Stomach (tissue), 9 donors: ENCODE results near the gene FARP2. TPM values are rescaled to one million over a fixed set of nuclear protein-coding genes. Genes with fewer than 3 reads are reported as not detected.
A peak's percentile ranks its signal among the peaks of the same experiment; 100 is the strongest.

Experiments
- DNase-seq, 2 donors: peaks; one replicate each; pipeline versions ENCODE4 v3.0.0 to v3.0.0-alpha.2; 2013 to 2019
- H3K27ac ChIP-seq, 5 donors: fragments of 200-600 bp in 4 of 5; sonication (generic) in 4 of 5; one replicate each; pipeline ENCODE4 v1.5.1; 2013 to 2019; ENCODE audit warnings: mild to moderate bottlenecking in 1 of 5, moderate library complexity in 1 of 5
- H3K27me3 ChIP-seq, 3 donors: fragments of 200-600 bp; sonication (generic); one replicate each; pipeline ENCODE4 v1.5.1; 2017 to 2019; ENCODE audit warnings: mixed run types in 1 of 3
- H3K36me3 ChIP-seq, 4 donors: fragments of 200-600 bp; sonication (generic); 1 replicate in 3 of 4; 2 replicates in 1 of 4; pipeline ENCODE4 v1.5.1; 2016 to 2019
- H3K4me1 ChIP-seq, 4 donors: fragments of 200-600 bp; sonication (generic); one replicate each; pipeline ENCODE4 v1.5.1; 2016 to 2019
- H3K4me3 ChIP-seq, 4 donors: fragments of 200-600 bp; sonication (generic) in 3 of 4; one replicate each; pipeline ENCODE4 v1.5.1; 2016 to 2019; ENCODE audit warnings: mild to moderate bottlenecking in 1 of 4
- H3K9me3 ChIP-seq, 4 donors: fragments of 200-600 bp; sonication (generic); one replicate each; pipeline ENCODE4 v1.5.1; 2016 to 2019
- CTCF ChIP-seq, 7 experiments: fragments of 450-650 bp in 4 of 7; fragments of 200-600 bp in 3 of 7; sonication (generic) in 3 of 7; IDR thresholded peaks; one replicate each; pipeline ENCODE4 v1.5.1; 2016 to 2019; ENCODE audit warnings: antibody characterized with exemption in 7 of 7, control low read depth in 2 of 7, mild to moderate bottlenecking in 1 of 7
- EP300 ChIP-seq: sonication (generic); formaldehyde crosslinking; IDR thresholded peaks from one replicate; pipeline ENCODE4 v1.6.1; 2017; ENCODE audit warnings: antibody characterized with exemption
- POLR2A ChIP-seq, 4 donors: fragments of 450-650 bp; IDR thresholded peaks; one replicate each; pipeline ENCODE4 v1.6.1; 2016; ENCODE audit warnings: antibody characterized with exemption in 4 of 4, control low read depth in 2 of 4, mild to moderate bottlenecking in 1 of 4, moderate library complexity in 1 of 4
- POLR2AphosphoS5 ChIP-seq, 3 donors: sonication (generic); formaldehyde crosslinking; IDR thresholded peaks; one replicate each; pipeline ENCODE4 v1.6.1; 2016; ENCODE audit warnings: antibody characterized with exemption in 3 of 3
- WGBS, 5 donors: extraction: QIAGEN DNeasy Blood & Tissue Kit in 3 of 5; methylation state at CpG; one replicate each; pipeline versions ENCODE4 v1.1.5 to v1.1.7; 2013 to 2018; 5-methylcytosine and 5-hydroxymethylcytosine counted together
- intact Hi-C: fragments of 100-400 bp; cut with DNase I; formaldehyde crosslinking; loops from one replicate; pipeline ENCODE4 v1.15.1; 2023; ENCODE audit warnings: low total_unique reads
- polyA plus RNA-seq, 3 donors: library from polyadenylated mRNA; stranded (reverse); fragments of 200-250 nt; gene quantifications; one replicate each; pipeline ENCODE4 v1.2.3, GENCODE V29; 2013
- total RNA-seq, 5 donors: library from RNA; depleted of rRNA; stranded (reverse); fragments of >200 nt; gene quantifications; one replicate each; pipeline versions ENCODE4 v1.1.0 to v1.2.3, GENCODE V29; 2014 to 2016
- donor health status: healthy with polysubstance abuse.
- donor health status: Bipolar disorder and iron deficiency.
- donor health status: healthy.

Gene FARP2
- total and polyA plus RNA-seq, 8 donors: 15.8 to 260 (median 69.1) TPM

GRCh38 chr2:241308832-241309500, 47.1 kb upstream of the FARP2 start:
- Histone ChIP-seq H3K27me3 (no peaks in the 10 kb centered on the region), H3K4me1 (peaks cover 20 to 92% (median 46%) of the 10 kb centered on the region in 4 donors), H3K27ac (peak overlapping the region in 4 of 5 donors; percentile 17 to 51 (median 48)), H3K36me3 (peaks cover 0 to 4% (median 1%) of the 10 kb centered on the region in 4 donors), H3K4me3 (no peak overlapping the region), H3K9me3 (no peaks in the 10 kb centered on the region)
- WGBS, 5 donors: 54 to 79% (median 63%) methylated on average over 18 of the region's 18 CpGs
- no peak for TF ChIP-seq CTCF (IDR thresholded peaks at IDR 0.05)
- TF ChIP-seq EP300: no peak
- TF ChIP-seq POLR2AphosphoS5 (IDR thresholded peaks at IDR 0.05): no peak
- intact Hi-C loops: no loop called here
- DNase-seq: no peak

GRCh38 chr2:241309684-241310117, 46.4 kb upstream of the FARP2 start:
- no peak overlapping the region for H3K4me3 ChIP-seq
- peak overlapping the region; percentile 17 to 51 (median 47) for H3K27ac ChIP-seq
- H3K9me3 ChIP-seq: no peaks in the 10 kb centered on the region
- no peak for TF ChIP-seq POLR2A (IDR thresholded peaks at IDR 0.05)
- no peak for TF ChIP-seq CTCF (IDR thresholded peaks at IDR 0.05)
- TF ChIP-seq EP300: no peak
- TF ChIP-seq POLR2AphosphoS5 (IDR thresholded peaks at IDR 0.05): no peak
- peaks cover 25 to 91% (median 47%) of the 10 kb centered on the region in 4 donors for H3K4me1 ChIP-seq
- DNase-seq: peak; percentile 37 to 38
- 30 to 71% (median 59%) methylated on average over 2 of the region's 2 CpGs for WGBS, 5 donors
- H3K36me3 ChIP-seq: peaks cover 0 to 4% (median 1%) of the 10 kb centered on the region in 4 donors
- H3K27me3 ChIP-seq: no peaks in the 10 kb centered on the region
- intact Hi-C loops: no loop called here

- H3K27me3 ChIP-seq: no peaks in the 10 kb centered on the region
- no peak overlapping the region for H3K4me3 ChIP-seq
- H3K36me3 ChIP-seq: peaks cover 0 to 4% (median 1%) of the 10 kb centered on the region in 4 donors
- 88 to 91% (median 89%) methylated on average over 13 of the region's 13 CpGs for WGBS, 5 donors
- intact Hi-C loops: no loop called here
- TF ChIP-seq CTCF (IDR thresholded peaks at IDR 0.05) (no peak), POLR2A (IDR thresholded peaks at IDR 0.05) (no peak), EP300 (no peak), POLR2AphosphoS5 (IDR thresholded peaks at IDR 0.05) (no peak)
- H3K4me1 ChIP-seq: peaks cover 25 to 81% (median 42%) of the 10 kb centered on the region in 4 donors
- H3K9me3 ChIP-seq: no peaks in the 10 kb centered on the region
- H3K27ac ChIP-seq: peak overlapping the region in 1 of 5 donors; percentile 51
- no peak for DNase-seq
Measured at GRCh38 chr2:241310917-241311566, 45.0 kb upstream of the FARP2 start.

GRCh38 chr2:241312082-241312481, 44.0 kb upstream of the FARP2 start:
- intact Hi-C loops: no loop called here
- Histone ChIP-seq H3K4me3 (no peak overlapping the region), H3K9me3 (no peaks in the 10 kb centered on the region), H3K36me3 (peaks cover 0 to 4% (median 1%) of the 10 kb centered on the region in 4 donors), H3K4me1 (peaks cover 30 to 79% (median 48%) of the 10 kb centered on the region in 4 donors), H3K27me3 (no peaks in the 10 kb centered on the region), H3K27ac (no peak overlapping the region)
- DNase-seq: no peak
- TF ChIP-seq POLR2AphosphoS5 (IDR thresholded peaks at IDR 0.05) (no peak), EP300 (no peak), CTCF (IDR thresholded peaks at IDR 0.05) (no peak)
- WGBS, 5 donors: 60 to 77% (median 73%) methylated on average over 4 of the region's 4 CpGs
